Measurements from ENCODE around the gene TCF4.
A peak's percentile ranks its signal among the peaks of the same experiment; 100 is the strongest.

The TCF4 gene

GRCh38 chr18:55403421-55403949 lies 184.5 kb downstream of the TCF4 start:
- H3K4me1 ChIP-seq (ENCODE audit: control insufficient read depth in 1 of 2, insufficient read depth in 2 of 2, low read length in 2 of 2), result peaks cover 3 to 13% of the 10 kb centered on the region in 2 experiments
- no peak overlapping the region for H2BK120ac ChIP-seq (ENCODE audit: insufficient read depth, low read length, poor library complexity)
- H2BK5ac ChIP-seq (ENCODE audit: low read depth, low read length, poor library complexity), result no peak overlapping the region
- H2BK12ac ChIP-seq (ENCODE audit: low read length), result no peak overlapping the region
- H3K27me3 ChIP-seq (ENCODE audit: insufficient read depth, low read length), result no peaks in the 10 kb centered on the region
- no peak overlapping the region for H3K14ac ChIP-seq (ENCODE audit: low read length)
- no peak overlapping the region for H3K4me3 ChIP-seq (ENCODE audit: low read depth, low read length)
- DNase-seq, result no peak
- peak overlapping the region; percentile 76 for H3K27ac ChIP-seq (ENCODE audit: low read depth, low read length)
- no peak overlapping the region for H2AK5ac ChIP-seq (ENCODE audit: low read length)
- no peaks in the 10 kb centered on the region for H3K9me3 ChIP-seq (ENCODE audit: insufficient read depth, low read depth, low read length)
- H4K91ac ChIP-seq (ENCODE audit: low read depth, low read length), result no peak overlapping the region
- no peak overlapping the region for H4K12ac ChIP-seq (ENCODE audit: low read depth, low read length)
- no peak overlapping the region for H3K23ac ChIP-seq (ENCODE audit: low read length)
- no peak overlapping the region for H2AFZ ChIP-seq (ENCODE audit: insufficient read depth, low read length, poor library complexity)
- no peak overlapping the region for H4K8ac ChIP-seq (ENCODE audit: low read depth, low read length)
- 100% methylated on average over 1 of the region's 5 CpGs for WGBS (ENCODE audit: extremely low coverage, insufficient coverage, insufficient read length)
- H3K79me2 ChIP-seq (ENCODE audit: control insufficient read depth, insufficient read depth, low read length, poor library complexity), result peaks cover 2% of the 10 kb centered on the region
- no peak overlapping the region for H3K4me2 ChIP-seq (ENCODE audit: low read length)
- H3K36me3 ChIP-seq (ENCODE audit: control insufficient read depth in 1 of 2, insufficient read depth in 2 of 2, low read length in 2 of 2), result peaks cover 0 to 1% of the 10 kb centered on the region in 2 experiments
- H3K9ac ChIP-seq (ENCODE audit: low read length), result no peak overlapping the region
- H3K79me1 ChIP-seq (ENCODE audit: low read length), result no peaks in the 10 kb centered on the region
- H3K18ac ChIP-seq (ENCODE audit: low read length), result no peak overlapping the region
- H3K4ac ChIP-seq (ENCODE audit: low read depth, low read length), result no peak overlapping the region

GRCh38 chr18:55402731-55403405 lies 185.1 kb downstream of the TCF4 start:
- H3K27me3 ChIP-seq (ENCODE audit: insufficient read depth, low read length), result no peaks in the 10 kb centered on the region
- H4K91ac ChIP-seq (ENCODE audit: low read depth, low read length), result no peak overlapping the region
- H2BK12ac ChIP-seq (ENCODE audit: low read length), result no peak overlapping the region
- H3K4me1 ChIP-seq (ENCODE audit: control insufficient read depth in 1 of 2, insufficient read depth in 2 of 2, low read length in 2 of 2), result peaks cover 3 to 13% of the 10 kb centered on the region in 2 experiments
- peak overlapping the region; percentile 76 for H3K27ac ChIP-seq (ENCODE audit: low read depth, low read length)
- no peak overlapping the region for H2AK5ac ChIP-seq (ENCODE audit: low read length)
- no peak overlapping the region for H3K4ac ChIP-seq (ENCODE audit: low read depth, low read length)
- peaks cover 0 to 7% of the 10 kb centered on the region in 2 experiments for H3K36me3 ChIP-seq (ENCODE audit: control insufficient read depth in 1 of 2, insufficient read depth in 2 of 2, low read length in 2 of 2)
- H4K8ac ChIP-seq (ENCODE audit: low read depth, low read length), result no peak overlapping the region
- H2AFZ ChIP-seq (ENCODE audit: insufficient read depth, low read length, poor library complexity), result no peak overlapping the region
- H3K79me2 ChIP-seq (ENCODE audit: control insufficient read depth, insufficient read depth, low read length, poor library complexity), result peaks cover 2% of the 10 kb centered on the region
- WGBS (ENCODE audit: extremely low coverage, insufficient coverage, insufficient read length), result no CpG with 5 or more reads among the region's 10 CpGs
- no peak overlapping the region for H3K4me3 ChIP-seq (ENCODE audit: low read depth, low read length)
- H3K23ac ChIP-seq (ENCODE audit: low read length), result no peak overlapping the region
- peak overlapping the region; percentile 62 for H2BK5ac ChIP-seq (ENCODE audit: low read depth, low read length, poor library complexity)
- no peak overlapping the region for H3K9ac ChIP-seq (ENCODE audit: low read length)
- H3K79me1 ChIP-seq (ENCODE audit: low read length), result no peaks in the 10 kb centered on the region
- H3K18ac ChIP-seq (ENCODE audit: low read length), result no peak overlapping the region
- H3K4me2 ChIP-seq (ENCODE audit: low read length), result no peak overlapping the region
- H3K9me3 ChIP-seq (ENCODE audit: insufficient read depth, low read depth, low read length), result no peaks in the 10 kb centered on the region
- DNase-seq, result no peak
- no peak overlapping the region for H2BK120ac ChIP-seq (ENCODE audit: insufficient read depth, low read length, poor library complexity)
- no peak overlapping the region for H3K14ac ChIP-seq (ENCODE audit: low read length)
- H4K12ac ChIP-seq (ENCODE audit: low read depth, low read length), result no peak overlapping the region

DNA sequence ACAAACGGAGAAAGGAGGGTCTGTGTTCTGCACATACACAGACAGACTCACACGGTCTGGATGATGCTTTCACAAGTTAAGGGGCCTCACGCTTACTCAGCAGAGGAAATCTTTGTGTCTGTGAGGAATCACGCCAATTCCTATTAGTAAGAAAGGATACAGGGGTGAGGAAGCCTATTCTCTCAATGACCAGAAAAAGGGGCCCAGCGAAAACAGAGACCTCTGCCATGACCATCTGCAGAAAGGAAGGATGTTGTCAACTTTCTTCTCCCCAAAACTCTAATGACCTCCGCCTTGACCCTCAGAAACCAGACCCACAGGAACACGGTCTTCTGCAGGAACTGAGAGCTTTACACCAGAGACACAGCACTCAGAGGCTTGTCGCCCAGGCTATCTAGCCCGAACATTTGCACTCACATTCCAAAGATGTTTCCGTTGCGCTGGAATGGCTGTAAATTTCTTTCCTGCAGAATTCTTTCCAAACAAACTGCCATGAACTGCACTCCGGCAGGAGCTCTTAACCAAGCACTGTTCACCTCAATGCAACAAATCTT lies 186.3 kb downstream of the TCF4 start:
- Histone ChIP-seq H3K14ac (ENCODE audit: low read length) (no peak overlapping the region), H2AK5ac (ENCODE audit: low read length) (no peak overlapping the region), H3K4me1 (ENCODE audit: control insufficient read depth in 1 of 2, insufficient read depth in 2 of 2, low read length in 2 of 2) (peaks cover 3 to 12% of the 10 kb centered on the region in 2 experiments), H3K18ac (ENCODE audit: low read length) (no peak overlapping the region), H4K8ac (ENCODE audit: low read depth, low read length) (peak overlapping the region; percentile 47), H3K23ac (ENCODE audit: low read length) (no peak overlapping the region), H3K27ac (ENCODE audit: low read depth, low read length) (peak overlapping the region; percentile 91), H2BK5ac (ENCODE audit: low read depth, low read length, poor library complexity) (peak overlapping the region; percentile 39), H2AFZ (ENCODE audit: insufficient read depth, low read length, poor library complexity) (no peak overlapping the region), H3K9me3 (ENCODE audit: insufficient read depth, low read depth, low read length) (no peaks in the 10 kb centered on the region), H3K79me1 (ENCODE audit: low read length) (no peaks in the 10 kb centered on the region), H3K36me3 (ENCODE audit: control insufficient read depth in 1 of 2, insufficient read depth in 2 of 2, low read length in 2 of 2) (peaks cover 0 to 7% of the 10 kb centered on the region in 2 experiments), H3K4ac (ENCODE audit: low read depth, low read length) (no peak overlapping the region), H3K4me2 (ENCODE audit: low read length) (peak overlapping the region; percentile 52), H4K91ac (ENCODE audit: low read depth, low read length) (no peak overlapping the region), H3K79me2 (ENCODE audit: control insufficient read depth, insufficient read depth, low read length, poor library complexity) (peaks cover 1% of the 10 kb centered on the region), H4K12ac (ENCODE audit: low read depth, low read length) (no peak overlapping the region), H2BK12ac (ENCODE audit: low read length) (no peak overlapping the region), H3K9ac (ENCODE audit: low read length) (no peak overlapping the region), H3K27me3 (ENCODE audit: insufficient read depth, low read length) (no peaks in the 10 kb centered on the region), H3K4me3 (ENCODE audit: low read depth, low read length) (no peak overlapping the region), H2BK120ac (ENCODE audit: insufficient read depth, low read length, poor library complexity) (no peak overlapping the region)
- peak; percentile 22 to 72 for DNase-seq
- WGBS (ENCODE audit: extremely low coverage, insufficient coverage, insufficient read length), result no CpG with 5 or more reads among the region's 12 CpGs

- Histone ChIP-seq H3K4me1 (ENCODE audit: control insufficient read depth in 1 of 2, insufficient read depth in 2 of 2, low read length in 2 of 2) (peaks cover 0 to 12% of the 10 kb centered on the region in 2 experiments), H3K18ac (ENCODE audit: low read length) (no peak overlapping the region), H2BK12ac (ENCODE audit: low read length) (no peak overlapping the region)
Measured at GRCh38 chr18:55400590-55401541, 187.1 kb downstream of the TCF4 start.

More at GRCh38 chr18:55400590-55401541, 187.1 kb downstream of the TCF4 start:
- Histone ChIP-seq H2BK120ac (ENCODE audit: insufficient read depth, low read length, poor library complexity) (peak overlapping the region; percentile 5), H3K36me3 (ENCODE audit: control insufficient read depth in 1 of 2, insufficient read depth in 2 of 2, low read length in 2 of 2) (peaks cover 0 to 7% of the 10 kb centered on the region in 2 experiments), H4K91ac (ENCODE audit: low read depth, low read length) (no peak overlapping the region), H3K27me3 (ENCODE audit: insufficient read depth, low read length) (no peaks in the 10 kb centered on the region), H3K4me3 (ENCODE audit: low read depth, low read length) (no peak overlapping the region), H3K79me2 (ENCODE audit: control insufficient read depth, insufficient read depth, low read length, poor library complexity) (no peaks in the 10 kb centered on the region), H3K9me3 (ENCODE audit: insufficient read depth, low read depth, low read length) (no peaks in the 10 kb centered on the region), H3K27ac (ENCODE audit: low read depth, low read length) (peak overlapping the region; percentile 91), H3K4ac (ENCODE audit: low read depth, low read length) (no peak overlapping the region), H2AK5ac (ENCODE audit: low read length) (no peak overlapping the region), H3K23ac (ENCODE audit: low read length) (no peak overlapping the region), H4K12ac (ENCODE audit: low read depth, low read length) (no peak overlapping the region), H3K14ac (ENCODE audit: low read length) (no peak overlapping the region), H3K4me2 (ENCODE audit: low read length) (peak overlapping the region; percentile 52), H4K8ac (ENCODE audit: low read depth, low read length) (no peak overlapping the region), H2BK5ac (ENCODE audit: low read depth, low read length, poor library complexity) (peak overlapping the region; percentile 52), H3K79me1 (ENCODE audit: low read length) (no peaks in the 10 kb centered on the region), H2AFZ (ENCODE audit: insufficient read depth, low read length, poor library complexity) (no peak overlapping the region), H3K9ac (ENCODE audit: low read length) (no peak overlapping the region)
- no peak for DNase-seq
- no CpG with 5 or more reads among the region's 12 CpGs for WGBS (ENCODE audit: extremely low coverage, insufficient coverage, insufficient read length)

All from trophoblast cell (in vitro differentiated cells and primary cell).